ENCODE results near the gene TBC1D2.

Gene TBC1D2

DNA sequence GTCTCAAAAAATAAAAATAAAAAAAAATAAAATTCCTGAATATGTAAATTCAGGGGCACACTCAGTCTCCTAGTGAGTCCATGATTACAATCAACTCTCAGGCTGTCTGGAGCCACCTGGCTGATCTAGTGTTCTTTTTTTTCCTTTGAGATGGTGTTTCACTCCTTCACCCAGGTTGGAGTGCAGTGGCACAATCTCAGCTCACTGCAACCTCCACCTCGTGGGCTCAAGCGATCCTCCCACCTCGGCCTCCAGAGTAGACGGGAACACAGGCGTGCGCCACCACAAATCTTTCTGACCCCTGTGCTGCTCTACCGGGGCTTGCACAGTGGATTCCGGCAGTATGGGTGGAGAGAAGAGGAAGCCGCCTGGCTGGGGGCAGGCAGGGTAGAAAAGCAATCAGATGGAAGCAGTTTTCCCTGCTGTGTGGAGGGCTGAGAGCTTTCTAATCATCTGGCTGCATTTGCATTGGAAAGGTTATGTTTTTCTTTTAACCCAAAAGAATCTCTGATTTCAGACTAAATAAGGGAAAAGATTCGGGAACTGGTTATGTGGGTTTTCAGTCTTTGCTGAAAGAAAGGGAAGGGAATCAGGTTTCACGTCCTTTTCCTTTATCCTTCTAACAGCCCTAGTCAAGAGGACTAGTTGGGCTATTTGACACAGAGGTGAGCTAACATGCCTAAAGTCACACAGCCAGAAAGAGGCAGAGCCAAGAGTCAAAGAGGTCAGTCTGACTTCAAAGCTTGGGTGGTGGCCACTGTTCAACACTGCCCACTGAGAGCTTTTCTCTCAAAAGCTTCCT, 36.7 kb downstream of the TBC1D2 start:
- no peak for ATAC-seq (replicated peaks; ENCODE audit: extremely low read depth, poor library complexity, severe bottlenecking)
- no peak overlapping the region for H3K27ac Mint-ChIP-seq (ENCODE audit: low read depth)

DNA sequence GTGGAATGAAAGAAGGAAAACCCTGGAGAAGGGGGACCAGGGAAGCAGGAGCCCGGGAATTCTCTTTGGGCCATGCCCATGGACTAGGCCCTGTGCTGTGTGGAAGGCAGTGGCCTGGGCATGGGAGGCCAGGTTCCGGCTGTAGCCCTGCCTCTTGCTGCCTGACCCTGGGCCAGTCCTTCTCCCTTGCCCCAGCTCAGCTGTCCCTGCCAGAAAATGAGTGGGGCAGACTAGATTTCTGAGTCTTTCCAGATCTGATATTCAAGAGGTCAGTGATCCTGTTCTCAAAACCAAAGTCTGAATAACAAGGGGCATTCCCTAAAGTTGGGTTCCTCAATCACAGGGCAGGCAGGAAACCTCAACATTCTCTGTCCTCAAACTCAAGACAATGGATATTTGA, 38.2 kb downstream of the TBC1D2 start:
- peaks cover 11% of the 10 kb centered on the region for H3K36me3 Mint-ChIP-seq (ENCODE audit: insufficient read depth)
- ATAC-seq (replicated peaks; ENCODE audit: extremely low read depth, poor library complexity, severe bottlenecking): no peak
- no peak overlapping the region for H3K4me3 Mint-ChIP-seq
- no peaks in the 10 kb centered on the region for H3K27me3 Mint-ChIP-seq
- DNase-seq (ENCODE audit: low spot score in 2 of 2): no peak
- no peaks in the 10 kb centered on the region for H3K4me1 Mint-ChIP-seq
- no peak overlapping the region for H3K27ac Mint-ChIP-seq (ENCODE audit: low read depth)
- H3K9me3 Mint-ChIP-seq: no peaks in the 10 kb centered on the region

More for the DNA sequence above, 36.7 kb downstream of the TBC1D2 start:
- Mint-ChIP-seq H3K4me3 (no peak overlapping the region), H3K4me1 (peaks cover 6% of the 10 kb centered on the region), H3K27me3 (no peaks in the 10 kb centered on the region), H3K9me3 (no peaks in the 10 kb centered on the region), H3K36me3 (ENCODE audit: insufficient read depth) (peaks cover 9% of the 10 kb centered on the region)
- DNase-seq (ENCODE audit: low spot score in 2 of 2): no peak

DNA sequence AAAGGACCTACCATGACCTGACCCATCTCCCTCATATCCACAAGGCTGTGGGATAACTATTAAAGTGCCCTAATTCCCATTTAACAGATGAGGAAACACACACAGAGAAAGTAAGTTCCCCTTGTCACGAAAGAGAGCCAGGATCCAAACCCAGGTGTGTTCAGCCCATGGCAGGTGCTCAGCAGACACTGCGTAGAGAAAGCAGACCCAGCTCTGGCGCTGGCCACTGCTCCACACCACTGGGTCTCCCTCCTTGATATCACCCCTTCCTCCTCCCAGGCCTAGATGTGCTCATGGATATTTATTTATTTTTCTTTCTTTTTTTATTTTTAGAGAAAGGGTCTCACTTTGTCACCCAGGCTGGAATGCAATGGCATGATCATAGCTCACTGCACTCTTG, 39.1 kb downstream of the TBC1D2 start:
- ATAC-seq (replicated peaks; ENCODE audit: extremely low read depth, poor library complexity, severe bottlenecking) (no peak), DNase-seq (ENCODE audit: low spot score in 2 of 2) (no peak)
- H3K27me3 Mint-ChIP-seq: no peaks in the 10 kb centered on the region
- H3K27ac Mint-ChIP-seq (ENCODE audit: low read depth): no peak overlapping the region
- no peaks in the 10 kb centered on the region for H3K9me3 Mint-ChIP-seq
- no peaks in the 10 kb centered on the region for H3K4me1 Mint-ChIP-seq
- peaks cover 11% of the 10 kb centered on the region for H3K36me3 Mint-ChIP-seq (ENCODE audit: insufficient read depth)
- H3K4me3 Mint-ChIP-seq: no peak overlapping the region

DNA sequence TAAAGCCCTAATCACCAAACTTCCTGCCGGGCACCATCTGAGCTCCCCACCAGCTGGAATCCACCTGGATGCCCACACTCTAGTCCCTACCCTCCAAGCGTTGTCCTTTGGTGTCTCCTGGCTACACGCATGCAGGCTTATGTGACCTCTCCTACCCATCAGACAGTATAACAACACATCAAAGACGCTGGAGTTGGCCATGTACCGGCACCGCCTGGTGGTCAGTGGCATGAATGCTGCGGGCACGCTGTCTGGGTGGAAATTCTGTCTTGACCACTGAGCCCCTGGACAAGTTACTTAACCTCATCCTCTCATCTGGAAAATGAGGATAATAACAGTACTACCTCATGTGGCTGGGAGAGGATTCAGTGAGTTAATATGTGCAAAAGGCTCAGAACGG, 39.6 kb downstream of the TBC1D2 start:
- ATAC-seq (replicated peaks; ENCODE audit: extremely low read depth, poor library complexity, severe bottlenecking) (no peak), DNase-seq (ENCODE audit: low spot score in 2 of 2) (no peak)
- Mint-ChIP-seq H3K27me3 (no peaks in the 10 kb centered on the region), H3K4me1 (no peaks in the 10 kb centered on the region), H3K36me3 (ENCODE audit: insufficient read depth) (peaks cover 11% of the 10 kb centered on the region), H3K9me3 (no peaks in the 10 kb centered on the region), H3K27ac (ENCODE audit: low read depth) (no peak overlapping the region), H3K4me3 (no peak overlapping the region)

DNA sequence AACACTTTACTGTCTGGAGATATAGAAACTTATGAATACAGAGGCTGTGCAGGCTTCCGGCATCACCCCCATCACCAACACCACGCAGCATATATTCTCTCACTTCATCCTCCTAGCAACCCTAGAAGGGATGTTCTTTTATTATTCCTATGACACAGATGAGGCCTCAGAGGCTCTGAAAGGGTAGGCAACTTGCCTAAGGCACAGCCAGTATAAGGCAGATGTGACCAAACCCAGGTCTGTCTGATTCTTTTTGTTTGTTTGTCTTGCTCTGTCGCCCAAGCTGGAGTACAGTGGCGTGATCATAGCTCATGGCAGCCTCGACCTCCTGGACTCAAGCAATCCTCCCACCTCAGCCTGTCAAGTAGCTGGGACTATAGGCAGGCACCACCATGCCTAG, 40.2 kb downstream of the TBC1D2 start:
- Mint-ChIP-seq H3K9me3 (no peaks in the 10 kb centered on the region), H3K4me1 (no peaks in the 10 kb centered on the region), H3K27me3 (no peaks in the 10 kb centered on the region), H3K27ac (ENCODE audit: low read depth) (no peak overlapping the region), H3K36me3 (ENCODE audit: insufficient read depth) (peaks cover 8% of the 10 kb centered on the region), H3K4me3 (no peak overlapping the region)
- DNase-seq (ENCODE audit: low spot score in 2 of 2): no peak
- no peak for ATAC-seq (replicated peaks; ENCODE audit: extremely low read depth, poor library complexity, severe bottlenecking)

DNA sequence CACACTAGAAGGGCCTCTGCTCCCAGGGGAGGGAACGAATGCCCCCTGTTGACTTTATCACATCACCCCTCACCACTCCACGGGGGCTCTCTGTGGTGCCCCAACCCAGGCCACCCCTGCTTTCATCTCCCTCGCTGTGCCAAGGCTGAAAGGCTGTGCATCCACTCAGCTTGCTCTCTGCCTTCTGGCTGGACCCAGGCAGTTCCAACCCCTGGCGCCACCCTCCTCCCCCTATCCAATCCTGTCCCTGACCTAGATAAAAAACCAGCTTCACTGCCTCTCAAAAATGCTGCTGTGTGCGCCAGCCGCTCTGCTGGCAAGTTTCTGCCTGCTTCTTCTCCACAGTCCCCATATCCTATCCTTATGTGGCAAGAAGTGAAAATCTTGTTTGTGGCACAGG, 40.6 kb downstream of the TBC1D2 start:
- peaks cover 8% of the 10 kb centered on the region for H3K36me3 Mint-ChIP-seq (ENCODE audit: insufficient read depth)
- no peak for DNase-seq (ENCODE audit: low spot score in 2 of 2)
- no peaks in the 10 kb centered on the region for H3K9me3 Mint-ChIP-seq
- H3K27ac Mint-ChIP-seq (ENCODE audit: low read depth): no peak overlapping the region
- no peak overlapping the region for H3K4me3 Mint-ChIP-seq
- ATAC-seq (replicated peaks; ENCODE audit: extremely low read depth, poor library complexity, severe bottlenecking): no peak
- no peaks in the 10 kb centered on the region for H3K27me3 Mint-ChIP-seq
- H3K4me1 Mint-ChIP-seq: no peaks in the 10 kb centered on the region

DNA sequence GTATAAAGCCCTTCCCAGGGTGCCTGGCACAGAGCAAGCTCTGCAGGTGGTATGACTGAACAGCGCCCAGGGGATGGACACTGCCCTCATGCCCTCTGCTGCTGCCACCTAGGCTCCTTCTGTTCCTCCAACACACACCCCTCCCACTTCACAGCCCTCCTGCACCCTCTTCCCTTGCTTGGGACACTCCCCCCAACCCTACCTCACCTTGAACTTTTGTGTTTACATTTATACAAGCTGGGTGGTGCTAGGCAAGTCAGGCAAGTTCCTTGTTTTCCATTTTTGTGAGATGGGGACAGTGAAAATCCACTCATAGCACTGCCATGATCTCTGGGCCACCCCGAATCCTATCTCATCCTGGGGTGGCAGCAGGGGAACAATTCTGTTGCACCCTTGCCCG, 44.2 kb downstream of the TBC1D2 start:
- DNase-seq (ENCODE audit: low spot score in 2 of 2): no peak
- Mint-ChIP-seq H3K27ac (ENCODE audit: low read depth) (peak overlapping the region; percentile 60), H3K36me3 (ENCODE audit: insufficient read depth) (peaks cover 5% of the 10 kb centered on the region), H3K4me1 (no peaks in the 10 kb centered on the region), H3K4me3 (no peak overlapping the region), H3K27me3 (no peaks in the 10 kb centered on the region), H3K9me3 (no peaks in the 10 kb centered on the region)
- ATAC-seq (replicated peaks; ENCODE audit: extremely low read depth, poor library complexity, severe bottlenecking): no peak

DNA sequence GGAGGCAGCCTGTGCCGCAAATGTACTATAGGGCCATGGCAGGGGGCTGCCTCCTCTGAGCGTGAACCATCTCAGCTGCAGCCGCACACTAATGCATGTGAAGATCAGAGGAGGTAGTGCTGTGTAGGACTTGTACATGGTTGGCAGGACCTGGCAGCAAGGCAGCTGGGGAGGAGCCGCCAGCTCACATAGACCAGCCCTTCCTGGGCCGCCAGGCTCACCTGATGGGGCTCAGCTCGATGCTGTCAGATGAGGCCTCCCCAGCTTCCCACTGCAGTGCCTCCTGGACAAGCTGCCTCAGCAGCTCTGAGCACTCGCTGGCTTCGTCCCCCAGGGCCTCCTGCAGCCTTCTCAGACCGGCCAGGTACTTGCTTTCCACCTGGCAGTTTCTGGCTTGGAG, 45.0 kb downstream of the TBC1D2 start:
- ATAC-seq (replicated peaks; ENCODE audit: extremely low read depth, poor library complexity, severe bottlenecking): no peak
- Mint-ChIP-seq H3K27me3 (no peaks in the 10 kb centered on the region), H3K27ac (ENCODE audit: low read depth) (no peak overlapping the region), H3K4me3 (no peak overlapping the region), H3K36me3 (ENCODE audit: insufficient read depth) (peaks cover 5% of the 10 kb centered on the region), H3K9me3 (no peaks in the 10 kb centered on the region), H3K4me1 (no peaks in the 10 kb centered on the region)
- no peak for DNase-seq (ENCODE audit: low spot score in 2 of 2)

DNA sequence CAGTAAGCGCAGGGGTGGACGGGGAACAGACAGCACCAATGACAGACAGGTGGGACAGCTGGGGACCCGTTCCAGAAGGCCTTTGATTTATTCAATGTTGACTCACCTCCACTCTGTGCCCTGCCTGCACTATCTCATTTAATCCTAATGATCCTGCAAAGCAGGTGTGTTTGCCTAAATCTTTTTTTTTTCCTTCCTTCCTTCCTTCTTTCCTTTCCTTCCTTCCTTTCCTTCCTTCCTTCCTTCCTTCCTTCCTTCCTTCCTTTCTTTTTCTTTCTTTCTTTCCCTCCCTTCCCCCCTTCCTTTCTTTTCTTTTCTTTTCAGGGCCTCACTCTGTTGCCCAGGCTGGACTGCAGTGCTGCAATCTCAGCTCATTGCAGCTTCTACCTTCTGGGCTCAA, 45.9 kb downstream of the TBC1D2 start:
- Mint-ChIP-seq H3K4me3 (no peak overlapping the region), H3K9me3 (no peaks in the 10 kb centered on the region), H3K4me1 (no peaks in the 10 kb centered on the region), H3K27ac (ENCODE audit: low read depth) (no peak overlapping the region), H3K36me3 (ENCODE audit: insufficient read depth) (peaks cover 3% of the 10 kb centered on the region), H3K27me3 (no peaks in the 10 kb centered on the region)
- DNase-seq (ENCODE audit: low spot score in 2 of 2) (no peak), ATAC-seq (replicated peaks; ENCODE audit: extremely low read depth, poor library complexity, severe bottlenecking) (no peak)

DNA sequence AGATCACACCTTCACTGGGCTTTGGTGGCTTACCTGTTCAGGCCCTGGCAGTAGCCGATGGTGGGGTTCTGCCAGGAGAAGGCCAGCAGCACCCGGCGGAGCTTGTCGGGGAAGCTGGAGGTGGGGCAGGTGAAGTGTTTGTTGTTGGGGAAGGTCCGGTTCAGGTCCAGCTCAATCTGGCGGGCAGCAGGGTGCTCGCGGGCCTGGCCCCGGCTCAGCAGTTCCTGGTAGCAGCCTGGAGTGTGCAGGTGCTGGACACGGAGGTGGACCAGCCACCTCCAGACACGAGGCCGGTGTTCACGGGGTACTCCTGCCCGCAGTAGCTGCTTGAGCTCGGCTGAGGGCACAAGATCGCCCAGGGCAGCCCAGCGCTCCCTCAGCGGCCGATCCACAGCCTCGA, 46.8 kb downstream of the TBC1D2 start:
- DNase-seq (ENCODE audit: low spot score in 2 of 2): no peak
- no peaks in the 10 kb centered on the region for H3K27me3 Mint-ChIP-seq
- H3K4me1 Mint-ChIP-seq: no peaks in the 10 kb centered on the region
- ATAC-seq (replicated peaks; ENCODE audit: extremely low read depth, poor library complexity, severe bottlenecking): no peak
- H3K36me3 Mint-ChIP-seq (ENCODE audit: insufficient read depth): peaks cover 3% of the 10 kb centered on the region
- no peak overlapping the region for H3K27ac Mint-ChIP-seq (ENCODE audit: low read depth)
- no peaks in the 10 kb centered on the region for H3K9me3 Mint-ChIP-seq
- no peak overlapping the region for H3K4me3 Mint-ChIP-seq

DNA sequence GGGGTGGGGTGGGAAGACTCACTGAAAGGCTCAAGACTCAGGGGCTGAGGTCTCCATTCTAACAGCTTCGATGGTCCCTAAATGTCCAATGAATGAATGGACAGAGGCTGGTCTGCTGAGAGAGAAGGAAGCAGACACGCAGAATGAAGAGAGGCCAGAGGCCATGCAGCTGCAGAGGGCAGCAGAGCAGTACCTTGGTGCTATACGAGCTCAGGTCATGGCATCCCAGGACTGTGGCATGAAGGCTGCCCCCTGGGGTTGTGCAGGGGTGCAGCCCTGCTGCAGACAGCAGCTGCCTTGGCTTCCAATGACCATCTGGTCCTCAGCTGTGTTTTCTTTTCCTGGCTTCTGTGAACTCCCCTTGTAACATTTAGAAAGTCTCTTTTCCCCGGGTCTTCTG, 47.8 kb downstream of the TBC1D2 start:
- Mint-ChIP-seq H3K9me3 (no peaks in the 10 kb centered on the region), H3K27me3 (no peaks in the 10 kb centered on the region), H3K4me1 (no peaks in the 10 kb centered on the region), H3K36me3 (ENCODE audit: insufficient read depth) (peaks cover 1% of the 10 kb centered on the region), H3K4me3 (no peak overlapping the region), H3K27ac (ENCODE audit: low read depth) (no peak overlapping the region)
- no peak for DNase-seq (ENCODE audit: low spot score in 2 of 2)
- ATAC-seq (replicated peaks; ENCODE audit: extremely low read depth, poor library complexity, severe bottlenecking): no peak

DNA sequence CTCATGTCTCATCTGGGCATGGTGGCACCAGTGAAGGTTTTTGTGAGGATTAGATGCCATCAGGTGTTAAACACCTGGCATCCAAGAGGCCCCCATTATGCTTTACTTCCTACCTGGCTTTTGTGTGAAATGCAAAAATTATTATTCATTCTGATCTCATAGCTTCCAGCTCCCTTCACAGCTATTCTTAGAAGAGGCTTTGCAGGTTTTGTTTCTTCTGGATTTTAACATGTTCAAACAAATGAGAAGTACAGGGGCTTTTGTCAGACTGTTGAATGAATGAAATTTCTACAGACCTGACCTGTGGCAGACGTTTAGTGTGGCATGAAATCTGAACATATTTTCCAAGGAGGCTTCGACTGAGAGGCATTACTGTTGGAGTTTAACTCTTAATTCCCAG, 48.7 kb downstream of the TBC1D2 start:
- H3K9me3 Mint-ChIP-seq: no peaks in the 10 kb centered on the region
- H3K4me1 Mint-ChIP-seq: no peaks in the 10 kb centered on the region
- H3K27ac Mint-ChIP-seq (ENCODE audit: low read depth): no peak overlapping the region
- H3K4me3 Mint-ChIP-seq: no peak overlapping the region
- DNase-seq (ENCODE audit: low spot score in 2 of 2): no peak
- peaks cover 1% of the 10 kb centered on the region for H3K36me3 Mint-ChIP-seq (ENCODE audit: insufficient read depth)
- H3K27me3 Mint-ChIP-seq: no peaks in the 10 kb centered on the region
- ATAC-seq (replicated peaks; ENCODE audit: extremely low read depth, poor library complexity, severe bottlenecking): no peak

DNA sequence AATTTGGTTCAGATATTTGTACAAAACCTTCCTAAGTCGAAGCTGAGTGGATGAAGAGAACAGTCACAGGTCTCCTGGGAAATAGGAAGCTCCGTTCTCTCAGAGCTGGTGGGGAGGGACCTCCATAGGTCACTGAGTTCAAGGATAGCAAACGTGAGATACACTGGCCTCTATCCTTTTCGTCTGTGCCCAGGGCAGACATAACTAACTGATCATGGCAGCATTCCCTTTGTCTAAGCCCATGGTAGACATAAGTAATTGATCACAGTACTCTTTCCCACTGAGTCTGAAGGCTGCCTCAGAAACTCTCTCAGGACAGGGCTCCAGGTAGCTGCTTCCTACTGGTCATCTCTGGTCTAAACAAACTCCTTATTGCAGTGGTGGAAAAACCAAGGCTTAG, 50.8 kb downstream of the TBC1D2 start:
- no peak overlapping the region for H3K4me3 Mint-ChIP-seq
- no peaks in the 10 kb centered on the region for H3K4me1 Mint-ChIP-seq
- peaks cover 1% of the 10 kb centered on the region for H3K36me3 Mint-ChIP-seq (ENCODE audit: insufficient read depth)
- ATAC-seq (replicated peaks; ENCODE audit: extremely low read depth, poor library complexity, severe bottlenecking) (no peak), DNase-seq (ENCODE audit: low spot score in 2 of 2) (no peak)
- H3K9me3 Mint-ChIP-seq: no peaks in the 10 kb centered on the region
- no peaks in the 10 kb centered on the region for H3K27me3 Mint-ChIP-seq
- H3K27ac Mint-ChIP-seq (ENCODE audit: low read depth): no peak overlapping the region

All from central memory CD8-positive, alpha-beta T cell (primary cell).